RWPE2 (cell line): Measurements from ENCODE around the gene DDX54.

Source experiments
- ATAC-seq: fragments of 200-7000 bp; cut with Tn5 transposase; 3 replicates; pipeline ENCODE4 v1.9.1; 2021; ENCODE audit warnings: low read depth
- DNase-seq: peaks from one replicate; pipeline ENCODE4 v3.0.0-alpha.2; 2020; ENCODE audit warnings: low spot score
- H3K27ac ChIP-seq: fragments of 450-650 bp; 2 replicates; pipeline ENCODE4 v1.5.1; 2017; ENCODE audit warnings: mild to moderate bottlenecking; ENCODE audit not compliant: poor library complexity, severe bottlenecking
- H3K27me3 ChIP-seq: fragments of 250-450 bp; sonication (Bioruptor Pico); 2 replicates; pipeline ENCODE4 v1.5.1; 2021; ENCODE audit warnings: mild to moderate bottlenecking, moderate library complexity; ENCODE audit not compliant: insufficient read depth, poor library complexity, severe bottlenecking
- H3K36me3 ChIP-seq: fragments of 250-450 bp; sonication (Bioruptor Pico); 2 replicates; pipeline ENCODE4 v1.5.1; 2020; ENCODE audit warnings: low read depth, mild to moderate bottlenecking, moderate library complexity
- H3K4me1 ChIP-seq: fragments of 250-450 bp; sonication (Bioruptor Pico); 2 replicates; pipeline ENCODE4 v1.5.1; 2021; ENCODE audit warnings: mild to moderate bottlenecking, moderate library complexity; ENCODE audit not compliant: insufficient read depth, poor library complexity, severe bottlenecking
- H3K4me3 ChIP-seq: fragments of 250-450 bp; sonication (Bioruptor Pico); 2 replicates; pipeline ENCODE4 v1.5.1; 2021; ENCODE audit warnings: mild to moderate bottlenecking, moderate library complexity; ENCODE audit not compliant: severe bottlenecking
- H3K9me3 ChIP-seq: fragments of 250-450 bp; sonication (Bioruptor Pico); 2 replicates; pipeline ENCODE4 v1.5.1; 2021; ENCODE audit warnings: mild to moderate bottlenecking, moderate library complexity; ENCODE audit not compliant: severe bottlenecking
- CTCF ChIP-seq: fragments of 450-650 bp; IDR thresholded peaks from one replicate; pipeline ENCODE4 v1.5.1; 2017; ENCODE audit warnings: mild to moderate bottlenecking, moderate library complexity; ENCODE audit not compliant: poor library complexity, severe bottlenecking

The DDX54 gene

GRCh38 chr12:113152835-113153814, 32.2 kb downstream of the DDX54 start:
- H3K27me3 ChIP-seq, result peaks cover 10% of the 10 kb centered on the region
- no peaks in the 10 kb centered on the region for H3K9me3 ChIP-seq
- H3K4me3 ChIP-seq, result peak overlapping the region; percentile 30
- no peak for DNase-seq
- TF ChIP-seq CTCF, result peak; percentile 72
- no peak overlapping the region for H3K27ac ChIP-seq
- ATAC-seq, result peak; percentile 86
- H3K4me1 ChIP-seq, result no peaks in the 10 kb centered on the region
- H3K36me3 ChIP-seq, result peaks cover 1% of the 10 kb centered on the region; the same call in 1 of the 2 replicates

- Histone ChIP-seq H3K27me3 (peaks cover 10% of the 10 kb centered on the region), H3K27ac (no peak overlapping the region)
Observed at GRCh38 chr12:113152196-113152834, 33.0 kb downstream of the DDX54 start.

GRCh38 chr12:113151655-113152054, 33.6 kb downstream of the DDX54 start:
- DNase-seq (no peak), ATAC-seq (no peak)
- TF ChIP-seq CTCF, result no peak
- peaks cover 10% of the 10 kb centered on the region for H3K27me3 ChIP-seq
- no peak overlapping the region for H3K27ac ChIP-seq
- H3K4me3 ChIP-seq, result no peak overlapping the region
- H3K4me1 ChIP-seq, result no peaks in the 10 kb centered on the region
- H3K36me3 ChIP-seq, result no peaks in the 10 kb centered on the region
- no peaks in the 10 kb centered on the region for H3K9me3 ChIP-seq

More at GRCh38 chr12:113152196-113152834, 33.0 kb downstream of the DDX54 start:
- Histone ChIP-seq H3K4me1 (no peaks in the 10 kb centered on the region), H3K9me3 (no peaks in the 10 kb centered on the region), H3K4me3 (peak overlapping the region; percentile 30), H3K36me3 (no peaks in the 10 kb centered on the region)
- no peak for ATAC-seq
- DNase-seq, result no peak
- TF ChIP-seq CTCF, result no peak

- Histone ChIP-seq H3K4me3 (no peak within 1 kb of the TSS), H3K27me3 (peaks cover 6% of the 10 kb centered on the region), H3K9me3 (no peaks in the 10 kb centered on the region), H3K36me3 (no peaks in the 10 kb centered on the region), H3K27ac (no peak within 1 kb of the TSS), H3K4me1 (no peaks in the 10 kb centered on the region)
- TF ChIP-seq CTCF, result no peak
- ATAC-seq, result peak; percentile 66
- no peak for DNase-seq
Observed at GRCh38 chr12:113149361-113150150, 35.7 kb downstream of the DDX54 start, which contains the start of gene CFAP73. Gene CFAP73, plus strand, starts transcription at chr12:113149724. Its CDS starts 134 bp downstream, at chr12:113149858.
